C4-2B (cell line): ENCODE results near the gene NLGN2.

ENCODE experiments used
- ZFX ChIP-seq: fragments of 450-650 bp; IDR thresholded peaks from 2 replicates; pipeline ENCODE4 v1.6.1; 2017
- TF ChIP-seq, protein P1 (sequence below): fragments of 450-650 bp; conservative IDR thresholded peaks from 2 replicates; pipeline ENCODE4 v1.5.1; 2017; ENCODE audit warnings: mild to moderate bottlenecking

DNA sequence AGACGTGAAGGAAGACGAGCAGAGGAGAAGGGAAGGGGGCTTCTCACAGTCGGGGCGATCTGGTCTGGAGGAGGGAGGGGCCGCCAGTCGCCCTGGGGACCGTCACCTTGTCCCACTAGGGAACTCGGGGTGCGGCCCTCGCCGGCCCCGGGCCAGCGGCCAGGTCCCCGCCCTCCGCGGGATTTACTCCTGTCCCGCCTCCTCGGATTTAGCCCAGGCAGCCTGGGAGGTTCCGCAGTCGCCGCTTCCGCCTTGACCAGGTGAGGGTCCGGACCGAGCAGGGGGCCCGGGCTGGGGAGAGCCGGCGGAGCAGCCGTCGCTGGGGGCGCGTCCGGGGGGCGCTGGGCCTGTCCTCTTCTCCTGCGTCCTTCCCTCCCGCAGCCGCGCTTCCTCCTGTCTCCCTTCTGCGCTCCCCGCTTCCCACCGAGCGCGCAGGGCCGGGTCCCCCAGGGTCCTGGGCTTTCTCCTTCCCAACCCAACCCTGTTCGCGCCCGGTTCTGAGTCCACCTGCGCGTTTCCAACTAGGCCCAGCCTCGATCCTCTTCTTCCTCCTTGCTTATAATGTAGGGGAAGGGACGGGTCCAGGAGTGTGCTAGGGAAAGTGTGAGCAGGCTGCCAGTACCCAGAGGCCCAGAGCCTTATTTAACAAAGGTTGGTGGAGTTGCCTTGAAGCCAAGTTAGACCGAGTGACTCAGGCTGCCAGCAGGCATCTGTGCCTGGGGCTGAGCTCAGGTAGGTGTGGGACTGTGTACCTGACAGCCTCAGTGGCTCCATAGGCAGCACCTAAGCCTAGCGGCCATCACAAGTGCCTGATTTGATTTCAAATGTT lies 26.6 kb upstream of the NLGN2 start, which contains the start of gene TNK1:
- TF ChIP-seq, protein P1, sequence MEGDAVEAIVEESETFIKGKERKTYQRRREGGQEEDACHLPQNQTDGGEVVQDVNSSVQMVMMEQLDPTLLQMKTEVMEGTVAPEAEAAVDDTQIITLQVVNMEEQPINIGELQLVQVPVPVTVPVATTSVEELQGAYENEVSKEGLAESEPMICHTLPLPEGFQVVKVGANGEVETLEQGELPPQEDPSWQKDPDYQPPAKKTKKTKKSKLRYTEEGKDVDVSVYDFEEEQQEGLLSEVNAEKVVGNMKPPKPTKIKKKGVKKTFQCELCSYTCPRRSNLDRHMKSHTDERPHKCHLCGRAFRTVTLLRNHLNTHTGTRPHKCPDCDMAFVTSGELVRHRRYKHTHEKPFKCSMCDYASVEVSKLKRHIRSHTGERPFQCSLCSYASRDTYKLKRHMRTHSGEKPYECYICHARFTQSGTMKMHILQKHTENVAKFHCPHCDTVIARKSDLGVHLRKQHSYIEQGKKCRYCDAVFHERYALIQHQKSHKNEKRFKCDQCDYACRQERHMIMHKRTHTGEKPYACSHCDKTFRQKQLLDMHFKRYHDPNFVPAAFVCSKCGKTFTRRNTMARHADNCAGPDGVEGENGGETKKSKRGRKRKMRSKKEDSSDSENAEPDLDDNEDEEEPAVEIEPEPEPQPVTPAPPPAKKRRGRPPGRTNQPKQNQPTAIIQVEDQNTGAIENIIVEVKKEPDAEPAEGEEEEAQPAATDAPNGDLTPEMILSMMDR: no peak
- TF ChIP-seq ZFX: peak; percentile 40; the same call in 1 of the 2 replicates
